Measurements from ENCODE around the gene SLC35D2. TPM values are rescaled to one million over a fixed set of nuclear protein-coding genes. Genes with fewer than 3 reads are reported as not detected.
A peak's percentile ranks its signal among the peaks of the same experiment; 100 is the strongest.

The SLC35D2 gene
- total RNA-seq, 2 experiments from 2014 or later: 8.1 to 8.5 TPM

GRCh38 chr9:96417661-96418082 lies 34.2 kb upstream of the SLC35D2 start:
- CTCF ChIA-PET: no interaction called here
- no peaks in the 10 kb centered on the region for H3K9me3 Mint-ChIP-seq

GRCh38 chr9:96417051-96417586 lies 33.6 kb upstream of the SLC35D2 start:
- CTCF ChIA-PET: no interaction called here

More at GRCh38 chr9:96417661-96418082, 34.2 kb upstream of the SLC35D2 start:
- no peak for DNase-seq
- POLR2A ChIA-PET: no interaction called here
- H3K36me3 Mint-ChIP-seq: peaks cover 11% of the 10 kb centered on the region
- H3K4me1 Mint-ChIP-seq (ENCODE audit: low read depth): peaks cover 42% of the 10 kb centered on the region
- no peaks in the 10 kb centered on the region for H3K27me3 Mint-ChIP-seq
- peak overlapping the region; percentile 93 for H3K27ac Mint-ChIP-seq
- H3K4me3 Mint-ChIP-seq: peak overlapping the region; percentile 79
- intact Hi-C loops (cut with micrococcal nuclease): loop anchor here (1.0 to 10.0 kb wide), 8 partner anchors 33 to 1217 kb away; partner anchors contain the start of genes ERCC6L2, HABP4, NCBP1 and SLC35D2

GRCh38 chr9:96413302-96414221 lies 30.1 kb upstream of the SLC35D2 start:
- DNase-seq: no peak
- peaks cover 39% of the 10 kb centered on the region for H3K4me1 Mint-ChIP-seq (ENCODE audit: low read depth)
- H3K9me3 Mint-ChIP-seq: no peaks in the 10 kb centered on the region
- no peaks in the 10 kb centered on the region for H3K27me3 Mint-ChIP-seq
- peak overlapping the region; percentile 54 for H3K27ac Mint-ChIP-seq
- H3K36me3 Mint-ChIP-seq: peaks cover 22% of the 10 kb centered on the region
- CTCF ChIA-PET: interaction anchor here (0.7 to 1.8 kb wide), 3 partner anchors 29 to 253 kb away, joined by 3 to 9 read pairs (median 4); no protein-coding TSS in a partner anchor
- H3K4me3 Mint-ChIP-seq: peak overlapping the region; percentile 25
- POLR2A ChIA-PET: no interaction called here
- intact Hi-C loops (cut with micrococcal nuclease): loop anchor here (10.0 kb wide), 4 partner anchors 151 to 1221 kb away; partner anchors contain the start of genes NCBP1, TSTD2, ZNF510 and ZNF782

More at GRCh38 chr9:96417051-96417586, 33.6 kb upstream of the SLC35D2 start:
- DNase-seq: peak; percentile 94
- Mint-ChIP-seq H3K9me3 (no peaks in the 10 kb centered on the region), H3K4me3 (peak overlapping the region; percentile 90), H3K4me1 (ENCODE audit: low read depth) (peaks cover 47% of the 10 kb centered on the region), H3K36me3 (peaks cover 12% of the 10 kb centered on the region), H3K27ac (peak overlapping the region; percentile 87), H3K27me3 (no peaks in the 10 kb centered on the region)
- intact Hi-C loops (cut with micrococcal nuclease): loop anchor here (10.0 kb wide), 4 partner anchors 148 to 1218 kb away; partner anchors contain the start of genes NCBP1, TSTD2, ZNF510 and ZNF782
- POLR2A ChIA-PET: no interaction called here

GRCh38 chr9:96412174-96412913 lies 28.8 kb upstream of the SLC35D2 start:
- intact Hi-C loops (cut with micrococcal nuclease): loop anchor here (10.0 kb wide), 4 partner anchors 152 to 1222 kb away; partner anchors contain the start of genes NCBP1, TSTD2, ZNF510 and ZNF782
- H3K9me3 Mint-ChIP-seq: no peaks in the 10 kb centered on the region
- peaks cover 24% of the 10 kb centered on the region for H3K36me3 Mint-ChIP-seq
- no peaks in the 10 kb centered on the region for H3K27me3 Mint-ChIP-seq
- no peak overlapping the region for H3K27ac Mint-ChIP-seq
- ChIA-PET POLR2A (no interaction called here), CTCF (no interaction called here)
- no peak for DNase-seq
- peaks cover 40% of the 10 kb centered on the region for H3K4me1 Mint-ChIP-seq (ENCODE audit: low read depth)
- no peak overlapping the region for H3K4me3 Mint-ChIP-seq

- no peak for DNase-seq
- Mint-ChIP-seq H3K4me1 (ENCODE audit: low read depth) (peaks cover 37% of the 10 kb centered on the region), H3K27me3 (no peaks in the 10 kb centered on the region), H3K9me3 (no peaks in the 10 kb centered on the region), H3K36me3 (peaks cover 20% of the 10 kb centered on the region), H3K27ac (no peak overlapping the region), H3K4me3 (no peak overlapping the region)
- ChIA-PET POLR2A (interaction anchor here (0.8 kb wide), 1 partner anchor 151 kb away, joined by 3 read pairs; no protein-coding TSS in a partner anchor), CTCF (no interaction called here)
- intact Hi-C loops (cut with micrococcal nuclease): loop anchor here (10.0 kb wide), 4 partner anchors 154 to 1224 kb away; partner anchors contain the start of genes NCBP1, TSTD2, ZNF510 and ZNF782
Observed at GRCh38 chr9:96411129-96411838, 27.8 kb upstream of the SLC35D2 start.

GRCh38 chr9:96408409-96409280 lies 25.1 kb upstream of the SLC35D2 start:
- Mint-ChIP-seq H3K36me3 (peaks cover 20% of the 10 kb centered on the region), H3K4me3 (no peak overlapping the region), H3K27ac (no peak overlapping the region), H3K4me1 (ENCODE audit: low read depth) (peaks cover 31% of the 10 kb centered on the region), H3K27me3 (no peaks in the 10 kb centered on the region), H3K9me3 (no peaks in the 10 kb centered on the region)
- CTCF ChIA-PET: no interaction called here
- POLR2A ChIA-PET: no interaction called here
- intact Hi-C loops (cut with micrococcal nuclease): no loop called here
- DNase-seq: no peak

- DNase-seq: no peak
- H3K4me3 Mint-ChIP-seq: no peak overlapping the region
- peaks cover 26% of the 10 kb centered on the region for H3K4me1 Mint-ChIP-seq (ENCODE audit: low read depth)
- H3K27me3 Mint-ChIP-seq: no peaks in the 10 kb centered on the region
- H3K9me3 Mint-ChIP-seq: peaks cover 4% of the 10 kb centered on the region
- H3K36me3 Mint-ChIP-seq: peaks cover 25% of the 10 kb centered on the region
- POLR2A ChIA-PET: no interaction called here
- no peak overlapping the region for H3K27ac Mint-ChIP-seq
- CTCF ChIA-PET: interaction anchor here (0.6 kb wide), 1 partner anchor 266 kb away, joined by 3 read pairs; no protein-coding TSS in a partner anchor
- intact Hi-C loops (cut with micrococcal nuclease): no loop called here
Observed at GRCh38 chr9:96400132-96400910, 16.8 kb upstream of the SLC35D2 start.

GRCh38 chr9:96399325-96399633 lies 15.8 kb upstream of the SLC35D2 start:
- DNase-seq: no peak
- ChIA-PET POLR2A (no interaction called here), CTCF (interaction anchor here (1.1 kb wide), 1 partner anchor 71 kb away, joined by 5 read pairs; no protein-coding TSS in a partner anchor)
- H3K27ac Mint-ChIP-seq: peak overlapping the region; percentile 40
- intact Hi-C loops (cut with micrococcal nuclease): no loop called here
- H3K27me3 Mint-ChIP-seq: no peaks in the 10 kb centered on the region
- H3K36me3 Mint-ChIP-seq: peaks cover 27% of the 10 kb centered on the region
- no peak overlapping the region for H3K4me3 Mint-ChIP-seq
- H3K4me1 Mint-ChIP-seq (ENCODE audit: low read depth): peaks cover 26% of the 10 kb centered on the region
- peaks cover 4% of the 10 kb centered on the region for H3K9me3 Mint-ChIP-seq

GRCh38 chr9:96398582-96399324 lies 15.2 kb upstream of the SLC35D2 start:
- CTCF ChIA-PET: interaction anchor here (1.1 kb wide), 1 partner anchor 71 kb away, joined by 5 read pairs; no protein-coding TSS in a partner anchor
- intact Hi-C loops (cut with micrococcal nuclease): no loop called here
- peaks cover 29% of the 10 kb centered on the region for H3K36me3 Mint-ChIP-seq
- no peak for DNase-seq
- POLR2A ChIA-PET: no interaction called here
- peaks cover 4% of the 10 kb centered on the region for H3K9me3 Mint-ChIP-seq
- H3K27me3 Mint-ChIP-seq: no peaks in the 10 kb centered on the region
- no peak overlapping the region for H3K4me3 Mint-ChIP-seq
- peaks cover 26% of the 10 kb centered on the region for H3K4me1 Mint-ChIP-seq (ENCODE audit: low read depth)
- peak overlapping the region; percentile 69 for H3K27ac Mint-ChIP-seq

- Mint-ChIP-seq H3K27me3 (no peaks in the 10 kb centered on the region), H3K4me1 (ENCODE audit: low read depth) (peaks cover 29% of the 10 kb centered on the region), H3K4me3 (no peak overlapping the region), H3K9me3 (peaks cover 4% of the 10 kb centered on the region), H3K27ac (no peak overlapping the region), H3K36me3 (peaks cover 36% of the 10 kb centered on the region)
- intact Hi-C loops (cut with micrococcal nuclease): no loop called here
- ChIA-PET POLR2A (no interaction called here), CTCF (no interaction called here)
- no peak for DNase-seq
Observed at GRCh38 chr9:96395964-96396363, 12.5 kb upstream of the SLC35D2 start.
